Measurements from ENCODE around the gene EPN1.

EPN1 gene

GRCh38 chr19:55679343-55680257 lies 4.6 kb downstream of the EPN1 start:
- DNase-seq (ENCODE audit: low read depth in 2 of 2): no peak

- DNase-seq (ENCODE audit: low read depth in 2 of 2): no peak
Observed at GRCh38 chr19:55680339-55681130, 5.5 kb downstream of the EPN1 start.

- no peak for DNase-seq (ENCODE audit: low read depth in 2 of 2)
Observed at GRCh38 chr19:55681131-55682092, 6.4 kb downstream of the EPN1 start.

- no peak for DNase-seq (ENCODE audit: low read depth in 2 of 2)
Observed at GRCh38 chr19:55683449-55684261, 8.6 kb downstream of the EPN1 start.

- DNase-seq (ENCODE audit: low read depth in 2 of 2): no peak
Observed at GRCh38 chr19:55684946-55685681, 10.1 kb downstream of the EPN1 start.

GRCh38 chr19:55685776-55686175 lies 10.8 kb downstream of the EPN1 start:
- no peak for DNase-seq (ENCODE audit: low read depth in 2 of 2)

- DNase-seq (ENCODE audit: low read depth in 2 of 2): no peak
Observed at GRCh38 chr19:55686311-55687050, 11.5 kb downstream of the EPN1 start.

GRCh38 chr19:55687281-55688201 lies 12.5 kb downstream of the EPN1 start:
- DNase-seq (ENCODE audit: low read depth in 2 of 2): no peak

GRCh38 chr19:55688422-55689218 lies 13.6 kb downstream of the EPN1 start:
- DNase-seq (ENCODE audit: low read depth in 2 of 2): no peak

GRCh38 chr19:55689411-55690108 lies 14.5 kb downstream of the EPN1 start:
- no peak for DNase-seq (ENCODE audit: low read depth in 2 of 2)

- no peak for DNase-seq (ENCODE audit: low read depth in 2 of 2)
Observed at GRCh38 chr19:55690109-55690768, 15.2 kb downstream of the EPN1 start.

- no peak for DNase-seq (ENCODE audit: low read depth in 2 of 2)
Observed at GRCh38 chr19:55690769-55691545, 15.9 kb downstream of the EPN1 start.

- DNase-seq (ENCODE audit: low read depth in 2 of 2): no peak
Observed at GRCh38 chr19:55691561-55692481, 16.8 kb downstream of the EPN1 start.

GRCh38 chr19:55692681-55693081 lies 17.7 kb downstream of the EPN1 start:
- no peak for DNase-seq (ENCODE audit: low read depth in 2 of 2)

Data from activated CD8-positive, alpha-beta memory T cell treated with anti-CD3 and anti-CD28 coated beads for 4 hours (primary cell).